ENCODE data around the gene DGKI.

Gene DGKI

DNA sequence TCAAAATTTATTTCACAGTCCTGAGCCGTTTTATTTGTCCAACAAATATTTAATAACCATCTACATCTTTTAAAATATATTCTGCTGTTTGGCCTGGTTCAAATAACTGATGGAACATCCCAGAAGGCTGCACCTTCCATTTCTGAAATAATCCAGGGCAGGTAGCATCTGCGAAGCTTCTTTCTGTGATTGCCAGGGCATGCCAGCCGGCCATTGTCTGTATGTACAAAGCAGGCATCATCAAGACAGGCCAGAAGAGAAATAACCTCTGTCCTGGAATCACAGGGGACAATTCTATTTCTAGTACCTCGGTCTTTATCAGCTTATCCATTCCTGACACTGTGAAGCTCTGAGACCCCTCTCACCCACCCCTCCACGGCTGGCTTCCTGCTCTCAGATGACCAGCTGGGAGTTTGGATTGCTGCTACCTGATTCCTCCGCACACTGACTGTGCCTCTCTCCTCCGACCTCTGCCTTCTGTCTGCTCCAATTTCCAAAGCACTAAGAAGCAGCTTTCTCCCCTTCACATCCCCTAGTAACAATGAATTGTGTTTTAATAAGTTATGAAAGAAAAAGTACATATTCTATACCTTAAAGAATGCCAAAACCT lies 8.0 kb downstream of the DGKI start:
- TF ChIP-seq, protein P1, sequence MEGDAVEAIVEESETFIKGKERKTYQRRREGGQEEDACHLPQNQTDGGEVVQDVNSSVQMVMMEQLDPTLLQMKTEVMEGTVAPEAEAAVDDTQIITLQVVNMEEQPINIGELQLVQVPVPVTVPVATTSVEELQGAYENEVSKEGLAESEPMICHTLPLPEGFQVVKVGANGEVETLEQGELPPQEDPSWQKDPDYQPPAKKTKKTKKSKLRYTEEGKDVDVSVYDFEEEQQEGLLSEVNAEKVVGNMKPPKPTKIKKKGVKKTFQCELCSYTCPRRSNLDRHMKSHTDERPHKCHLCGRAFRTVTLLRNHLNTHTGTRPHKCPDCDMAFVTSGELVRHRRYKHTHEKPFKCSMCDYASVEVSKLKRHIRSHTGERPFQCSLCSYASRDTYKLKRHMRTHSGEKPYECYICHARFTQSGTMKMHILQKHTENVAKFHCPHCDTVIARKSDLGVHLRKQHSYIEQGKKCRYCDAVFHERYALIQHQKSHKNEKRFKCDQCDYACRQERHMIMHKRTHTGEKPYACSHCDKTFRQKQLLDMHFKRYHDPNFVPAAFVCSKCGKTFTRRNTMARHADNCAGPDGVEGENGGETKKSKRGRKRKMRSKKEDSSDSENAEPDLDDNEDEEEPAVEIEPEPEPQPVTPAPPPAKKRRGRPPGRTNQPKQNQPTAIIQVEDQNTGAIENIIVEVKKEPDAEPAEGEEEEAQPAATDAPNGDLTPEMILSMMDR (conservative IDR thresholded peaks at IDR 0.05; ENCODE audit: low read depth, low read length), result no peak
- Histone ChIP-seq H2AFZ (ENCODE audit: low read depth) (no peak overlapping the region), H3K4me3 (IDR thresholded peaks at IDR 0.05; ENCODE audit: insufficient read depth, low read depth, low read length) (no peak overlapping the region), H3K36me3 (ENCODE audit: insufficient read depth) (no peaks in the 10 kb centered on the region), H3K27me3 (ENCODE audit: insufficient read depth, low read depth) (no peaks in the 10 kb centered on the region), H3K4me1 (ENCODE audit: low read depth, poor library complexity, severe bottlenecking) (no peaks in the 10 kb centered on the region), H3K4me2 (no peak overlapping the region), H4K20me1 (ENCODE audit: insufficient read depth) (no peaks in the 10 kb centered on the region), H3K9ac (no peak overlapping the region), H3K27ac (no peak overlapping the region), H3K79me2 (ENCODE audit: insufficient read depth, low read depth) (no peaks in the 10 kb centered on the region)

- Histone ChIP-seq H3K27me3 (ENCODE audit: insufficient read depth, low read depth) (no peaks in the 10 kb centered on the region), H3K27ac (no peak overlapping the region), H3K4me2 (no peak overlapping the region), H3K4me1 (ENCODE audit: low read depth, poor library complexity, severe bottlenecking) (no peaks in the 10 kb centered on the region), H4K20me1 (ENCODE audit: insufficient read depth) (no peaks in the 10 kb centered on the region), H3K9ac (no peak overlapping the region), H3K79me2 (ENCODE audit: insufficient read depth, low read depth) (no peaks in the 10 kb centered on the region), H3K36me3 (ENCODE audit: insufficient read depth) (no peaks in the 10 kb centered on the region), H3K4me3 (IDR thresholded peaks at IDR 0.05; ENCODE audit: insufficient read depth, low read depth, low read length) (no peak overlapping the region), H2AFZ (ENCODE audit: low read depth) (no peak overlapping the region)
- TF ChIP-seq, protein P1 (conservative IDR thresholded peaks at IDR 0.05; ENCODE audit: low read depth, low read length), result no peak
Observed at GRCh38 chr7:137836541-137836940, 10.2 kb downstream of the DGKI start.

- H4K20me1 ChIP-seq (ENCODE audit: insufficient read depth), result no peaks in the 10 kb centered on the region
- H3K79me2 ChIP-seq (ENCODE audit: insufficient read depth, low read depth), result no peaks in the 10 kb centered on the region
- H3K4me3 ChIP-seq (IDR thresholded peaks at IDR 0.05; ENCODE audit: insufficient read depth, low read depth, low read length), result no peak overlapping the region
- H3K4me1 ChIP-seq (ENCODE audit: low read depth, poor library complexity, severe bottlenecking), result no peaks in the 10 kb centered on the region
- no peak overlapping the region for H3K4me2 ChIP-seq
- no peaks in the 10 kb centered on the region for H3K27me3 ChIP-seq (ENCODE audit: insufficient read depth, low read depth)
- no peak overlapping the region for H3K9ac ChIP-seq
- H3K36me3 ChIP-seq (ENCODE audit: insufficient read depth), result no peaks in the 10 kb centered on the region
- no peak overlapping the region for H2AFZ ChIP-seq (ENCODE audit: low read depth)
- no peak overlapping the region for H3K27ac ChIP-seq
- TF ChIP-seq, protein P1 (conservative IDR thresholded peaks at IDR 0.05; ENCODE audit: low read depth, low read length), result no peak
Observed at GRCh38 chr7:137836113-137836509, 10.7 kb downstream of the DGKI start.

DNA sequence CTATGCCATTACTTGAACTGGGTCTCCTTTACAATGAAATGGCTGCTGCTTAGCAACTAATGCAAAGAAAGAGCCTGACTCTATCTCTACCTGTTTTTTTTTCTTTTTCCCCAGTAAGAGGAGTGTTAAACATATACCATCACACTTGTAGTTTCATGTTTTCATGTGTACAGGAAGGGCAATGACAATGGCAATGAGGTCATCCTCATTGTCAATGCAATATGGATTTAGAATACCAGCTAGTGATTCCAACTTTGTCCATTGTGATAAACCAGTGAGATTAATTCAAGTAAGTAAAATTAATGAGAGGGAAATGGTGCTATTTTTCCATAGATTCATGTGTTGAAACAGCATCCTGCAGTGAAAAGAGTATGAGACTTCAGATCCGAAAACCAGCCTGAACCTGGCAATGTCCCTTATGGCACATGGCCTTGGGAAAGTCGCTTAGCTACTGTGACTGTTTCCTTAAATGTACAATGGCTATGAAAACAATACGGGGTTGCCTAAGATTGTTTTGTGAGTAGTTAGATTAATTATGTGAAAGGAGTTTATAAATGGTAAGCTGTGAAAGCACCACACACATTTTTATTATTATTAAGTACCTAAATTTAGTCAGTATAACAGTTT lies 11.2 kb downstream of the DGKI start:
- Histone ChIP-seq H4K20me1 (ENCODE audit: insufficient read depth) (no peaks in the 10 kb centered on the region), H3K27me3 (ENCODE audit: insufficient read depth, low read depth) (no peaks in the 10 kb centered on the region), H2AFZ (ENCODE audit: low read depth) (no peak overlapping the region), H3K4me2 (no peak overlapping the region), H3K9ac (no peak overlapping the region), H3K4me3 (IDR thresholded peaks at IDR 0.05; ENCODE audit: insufficient read depth, low read depth, low read length) (no peak overlapping the region), H3K4me1 (ENCODE audit: low read depth, poor library complexity, severe bottlenecking) (no peaks in the 10 kb centered on the region), H3K79me2 (ENCODE audit: insufficient read depth, low read depth) (no peaks in the 10 kb centered on the region), H3K36me3 (ENCODE audit: insufficient read depth) (no peaks in the 10 kb centered on the region), H3K27ac (no peak overlapping the region)
- TF ChIP-seq, protein P1 (conservative IDR thresholded peaks at IDR 0.05; ENCODE audit: low read depth, low read length), result no peak

Data from KMS-11 (cell line).